SU-DHL-6 (cell line): ENCODE results near the gene KCNIP4.

ENCODE experiments used
- H2AFZ ChIP-seq: fragments of 200-600 bp; sonication (generic); 2 replicates; pipeline ENCODE4 v1.6.1; 2014; ENCODE audit warnings: low read depth, mild to moderate bottlenecking, moderate library complexity, mixed read lengths, antibody characterized with exemption, low read length; ENCODE audit not compliant: severe bottlenecking
- H3F3A ChIP-seq: fragments of 200-600 bp; shearing (Covaris generic); 2 replicates; pipeline ENCODE4 v1.6.0; 2016; ENCODE audit warnings: antibody characterized with exemption, mild to moderate bottlenecking; ENCODE audit not compliant: insufficient read depth
- H3K27ac ChIP-seq: fragments of 200-600 bp; sonication (generic); 2 replicates; pipeline ENCODE4 v1.5.1; 2016; ENCODE audit warnings: low read depth, mild to moderate bottlenecking, low read length, moderate library complexity, mixed read lengths
- H3K27me3 ChIP-seq: fragments of 200-600 bp; sonication (generic), shearing (Covaris generic); 2 replicates; pipeline ENCODE4 v1.6.0; 2014; ENCODE audit warnings: mild to moderate bottlenecking, low read length
- H3K36me3 ChIP-seq: fragments of 200-600 bp; sonication (generic); 2 replicates; pipeline ENCODE4 v1.6.1; 2014; ENCODE audit warnings: mild to moderate bottlenecking, low read length, mixed read lengths
- H3K4me2 ChIP-seq: fragments of 300-600, 200-600 bp; shearing (Covaris generic), sonication (generic); 2 replicates; pipeline ENCODE4 v1.6.0; 2014; ENCODE audit warnings: low read length, low read depth, mild to moderate bottlenecking; ENCODE audit not compliant: poor library complexity, severe bottlenecking
- H3K4me3 ChIP-seq: fragments of 200-600 bp; sonication (generic); 2 replicates; pipeline ENCODE4 v1.5.1; 2014; ENCODE audit warnings: antibody characterized with exemption, low read length, mild to moderate bottlenecking, mixed read lengths; ENCODE audit not compliant: insufficient read depth, poor library complexity, severe bottlenecking
- H3K79me2 ChIP-seq: fragments of 200-600 bp; sonication (generic); 2 replicates; pipeline ENCODE4 v1.6.1; 2014; ENCODE audit warnings: mild to moderate bottlenecking, low read length, moderate library complexity; ENCODE audit not compliant: insufficient read depth
- H3K9ac ChIP-seq: fragments of 200-600 bp; sonication (generic); 2 replicates; pipeline ENCODE4 v1.7.0; 2014; ENCODE audit warnings: mild to moderate bottlenecking, low read length
- H3K9me2 ChIP-seq: fragments of 200-600 bp; sonication (generic); replicated peaks from 2 replicates; pipeline ENCODE4 v1.6.1; 2014; ENCODE audit warnings: low read length; ENCODE audit not compliant: insufficient read depth
- H3K9me3 ChIP-seq: fragments of 200-600 bp; sonication (generic); 2 replicates; pipeline ENCODE4 v1.6.1; 2014; ENCODE audit warnings: low read length, mixed read lengths; ENCODE audit not compliant: insufficient read depth
- H4K20me1 ChIP-seq: fragments of 200-600 bp; sonication (generic); 2 replicates; pipeline ENCODE4 v1.6.1; 2014; ENCODE audit warnings: low read depth, mild to moderate bottlenecking, antibody characterized with exemption, low read length, moderate library complexity, mixed read lengths
- EZH2phosphoT487 ChIP-seq: fragments of 200-600 bp; sonication (generic), shearing (Covaris generic); conservative IDR thresholded peaks from 2 replicates; pipeline ENCODE4 v1.6.1; 2018; ENCODE audit warnings: mild to moderate bottlenecking, antibody characterized with exemption, low read length, moderate library complexity, mixed read lengths
- TF ChIP-seq, protein P1 (sequence below): fragments of 200-600 bp; sonication (generic); IDR thresholded peaks from one replicate; pipeline ENCODE4 v1.5.1; 2017; ENCODE audit warnings: antibody characterized with exemption, mild to moderate bottlenecking, low read length, moderate library complexity; ENCODE audit not compliant: insufficient read depth, poor library complexity, severe bottlenecking

Gene KCNIP4

DNA sequence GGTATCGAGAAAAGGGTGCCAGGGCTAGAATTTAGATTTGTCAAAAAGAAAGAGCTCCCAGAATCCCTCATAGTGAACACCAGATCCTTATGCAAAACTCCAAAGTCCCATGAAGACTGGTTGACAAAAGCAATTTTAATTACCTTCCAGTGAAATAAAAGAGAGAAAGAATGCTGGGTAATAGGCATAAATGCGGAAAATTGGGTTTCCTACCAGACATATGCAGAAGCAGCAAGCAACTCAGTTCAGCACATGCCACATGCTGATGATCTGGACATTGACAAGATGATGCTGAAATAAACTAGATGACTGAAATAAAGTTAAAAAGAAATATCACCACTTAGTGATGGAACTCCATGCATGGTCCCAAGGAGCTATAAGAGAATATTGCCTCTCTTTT is 83.9 kb downstream of the KCNIP4 start:
- H3K79me2 ChIP-seq: no peaks in the 10 kb centered on the region
- no peaks in the 10 kb centered on the region for H3K36me3 ChIP-seq
- no peak overlapping the region for H3K4me3 ChIP-seq
- H2AFZ ChIP-seq: no peak overlapping the region
- H4K20me1 ChIP-seq: no peaks in the 10 kb centered on the region
- H3K4me2 ChIP-seq: no peak overlapping the region
- H3K9me3 ChIP-seq: no peaks in the 10 kb centered on the region
- no peaks in the 10 kb centered on the region for H3F3A ChIP-seq
- no peaks in the 10 kb centered on the region for H3K27me3 ChIP-seq
- no peak overlapping the region for H3K9ac ChIP-seq
- TF ChIP-seq, protein P1, sequence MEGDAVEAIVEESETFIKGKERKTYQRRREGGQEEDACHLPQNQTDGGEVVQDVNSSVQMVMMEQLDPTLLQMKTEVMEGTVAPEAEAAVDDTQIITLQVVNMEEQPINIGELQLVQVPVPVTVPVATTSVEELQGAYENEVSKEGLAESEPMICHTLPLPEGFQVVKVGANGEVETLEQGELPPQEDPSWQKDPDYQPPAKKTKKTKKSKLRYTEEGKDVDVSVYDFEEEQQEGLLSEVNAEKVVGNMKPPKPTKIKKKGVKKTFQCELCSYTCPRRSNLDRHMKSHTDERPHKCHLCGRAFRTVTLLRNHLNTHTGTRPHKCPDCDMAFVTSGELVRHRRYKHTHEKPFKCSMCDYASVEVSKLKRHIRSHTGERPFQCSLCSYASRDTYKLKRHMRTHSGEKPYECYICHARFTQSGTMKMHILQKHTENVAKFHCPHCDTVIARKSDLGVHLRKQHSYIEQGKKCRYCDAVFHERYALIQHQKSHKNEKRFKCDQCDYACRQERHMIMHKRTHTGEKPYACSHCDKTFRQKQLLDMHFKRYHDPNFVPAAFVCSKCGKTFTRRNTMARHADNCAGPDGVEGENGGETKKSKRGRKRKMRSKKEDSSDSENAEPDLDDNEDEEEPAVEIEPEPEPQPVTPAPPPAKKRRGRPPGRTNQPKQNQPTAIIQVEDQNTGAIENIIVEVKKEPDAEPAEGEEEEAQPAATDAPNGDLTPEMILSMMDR: no peak
- no peak for TF ChIP-seq EZH2phosphoT487
- no peaks in the 10 kb centered on the region for H3K9me2 ChIP-seq
- no peak overlapping the region for H3K27ac ChIP-seq

DNA sequence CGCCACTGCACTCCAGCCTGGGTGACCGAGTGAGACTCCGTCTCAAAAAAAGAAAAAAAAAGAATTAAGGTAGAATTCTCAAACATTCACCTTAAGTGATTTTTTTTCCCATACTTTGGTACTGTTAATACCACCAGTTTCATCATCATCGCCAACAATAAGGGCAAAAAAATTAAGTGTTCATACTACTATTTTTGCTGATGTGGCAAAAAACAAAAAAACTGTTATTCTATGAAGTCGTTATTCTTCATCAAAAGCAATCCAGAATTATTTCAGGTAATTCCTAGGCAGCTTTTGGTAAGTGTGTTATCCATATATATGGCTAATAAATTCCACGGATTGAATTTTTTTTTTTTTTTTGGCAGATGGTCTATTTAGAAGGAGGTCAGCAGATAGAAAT is 85.7 kb downstream of the KCNIP4 start:
- Histone ChIP-seq H3F3A (no peaks in the 10 kb centered on the region), H3K9ac (no peak overlapping the region), H4K20me1 (no peaks in the 10 kb centered on the region), H3K4me3 (no peak overlapping the region), H3K9me2 (no peaks in the 10 kb centered on the region), H3K27ac (no peak overlapping the region), H3K79me2 (no peaks in the 10 kb centered on the region), H2AFZ (no peak overlapping the region), H3K9me3 (no peaks in the 10 kb centered on the region), H3K4me2 (no peak overlapping the region), H3K36me3 (no peaks in the 10 kb centered on the region), H3K27me3 (no peaks in the 10 kb centered on the region)
- TF ChIP-seq EZH2phosphoT487: no peak
- TF ChIP-seq, protein P1: no peak

DNA sequence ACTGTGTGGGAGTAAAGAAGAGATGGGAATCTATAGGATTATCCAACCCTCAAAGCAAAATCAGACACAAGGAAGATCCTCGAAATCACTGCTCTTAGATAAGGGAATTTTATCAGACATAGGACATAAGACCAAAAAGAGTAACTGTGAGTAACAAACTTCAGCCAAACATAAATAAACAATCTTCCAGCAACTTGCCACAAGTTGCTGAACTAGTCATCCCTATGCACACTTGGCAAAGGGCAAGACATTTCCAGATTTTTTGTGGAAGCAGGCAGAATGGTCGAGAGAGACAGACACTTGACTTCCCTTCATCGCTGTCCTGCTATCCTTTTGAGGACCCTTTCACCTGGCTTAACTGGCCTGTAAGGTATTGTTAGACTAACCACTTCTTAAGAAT is 89.6 kb downstream of the KCNIP4 start:
- no peaks in the 10 kb centered on the region for H3K79me2 ChIP-seq
- no peak for TF ChIP-seq EZH2phosphoT487
- TF ChIP-seq, protein P1: no peak
- no peak overlapping the region for H3K4me2 ChIP-seq
- H3K9me3 ChIP-seq: no peaks in the 10 kb centered on the region
- no peak overlapping the region for H3K27ac ChIP-seq
- no peaks in the 10 kb centered on the region for H3F3A ChIP-seq
- no peaks in the 10 kb centered on the region for H4K20me1 ChIP-seq
- H3K9ac ChIP-seq: no peak overlapping the region
- no peak overlapping the region for H3K4me3 ChIP-seq
- H3K27me3 ChIP-seq: no peaks in the 10 kb centered on the region
- H2AFZ ChIP-seq: no peak overlapping the region
- H3K36me3 ChIP-seq: no peaks in the 10 kb centered on the region
- H3K9me2 ChIP-seq: no peaks in the 10 kb centered on the region

DNA sequence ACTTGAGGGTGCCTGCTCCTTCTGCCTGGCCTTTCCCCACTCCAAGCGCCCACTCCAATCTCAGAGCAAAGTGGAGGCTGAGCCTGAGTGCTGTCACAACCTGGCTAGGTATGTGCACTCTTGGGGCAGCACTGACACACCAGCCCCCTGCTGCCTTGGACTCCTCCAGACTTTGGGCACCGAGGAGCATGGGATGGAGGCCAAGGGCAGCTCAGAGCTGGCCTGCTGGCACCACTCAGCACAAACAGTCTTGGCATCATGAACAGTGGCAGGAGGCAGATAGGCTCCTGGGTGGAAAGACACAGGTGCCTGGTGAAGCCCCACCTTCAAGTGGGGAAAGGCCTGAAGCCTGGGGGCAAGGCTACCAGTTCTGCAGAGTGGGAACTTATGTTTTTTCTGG is 91.8 kb downstream of the KCNIP4 start:
- H3K9me2 ChIP-seq: no peaks in the 10 kb centered on the region; the same call in 1 of the 2 replicates
- H3K9ac ChIP-seq: no peak overlapping the region
- no peaks in the 10 kb centered on the region for H3K79me2 ChIP-seq
- TF ChIP-seq, protein P1: no peak
- TF ChIP-seq EZH2phosphoT487: no peak
- H3K27me3 ChIP-seq: no peaks in the 10 kb centered on the region
- H3F3A ChIP-seq: no peaks in the 10 kb centered on the region
- H3K4me2 ChIP-seq: no peak overlapping the region
- H3K36me3 ChIP-seq: no peaks in the 10 kb centered on the region
- no peak overlapping the region for H2AFZ ChIP-seq
- no peaks in the 10 kb centered on the region for H4K20me1 ChIP-seq
- H3K9me3 ChIP-seq: no peaks in the 10 kb centered on the region
- no peak overlapping the region for H3K27ac ChIP-seq
- no peak overlapping the region for H3K4me3 ChIP-seq
